ENCODE measurements around the gene SDK2. TPM values are rescaled to one million over a fixed set of nuclear protein-coding genes. Genes with fewer than 3 reads are reported as not detected.

Gene SDK2
- total RNA-seq, 1 donor from 2014 or later: 11.2 TPM

DNA sequence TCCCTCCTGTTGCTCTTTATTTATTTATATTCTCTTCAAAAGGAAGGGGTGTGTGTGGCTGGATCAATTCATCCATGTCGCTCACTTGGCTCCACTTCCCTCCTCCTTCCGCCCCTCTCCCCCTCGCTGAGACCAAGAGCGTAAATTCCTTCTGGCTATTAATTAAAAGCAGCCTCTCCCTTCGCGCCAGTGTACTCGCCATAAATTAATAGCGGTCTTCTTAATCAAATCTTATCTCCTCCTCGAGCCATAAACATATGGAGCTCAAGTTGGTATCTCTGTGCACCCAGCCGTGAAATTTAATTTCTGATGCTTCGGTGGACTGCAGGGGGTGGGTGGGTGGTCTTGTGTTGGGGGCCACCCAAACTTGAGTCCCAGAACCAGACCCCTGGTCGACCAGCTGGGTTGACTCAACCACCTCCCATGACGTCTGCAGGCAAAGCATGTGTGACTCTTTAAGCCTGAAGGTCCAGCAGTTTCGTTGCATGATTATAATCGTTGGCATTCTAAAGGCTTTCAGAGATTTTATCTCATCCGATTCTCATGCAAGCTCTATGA lies 57.9 kb downstream of the SDK2 start:
- Mint-ChIP-seq H3K9me3 (ENCODE audit: unreplicated experiment) (no peaks in the 10 kb centered on the region), H3K36me3 (ENCODE audit: low read depth, unreplicated experiment) (peaks cover 5% of the 10 kb centered on the region), H3K27me3 (ENCODE audit: low read depth, unreplicated experiment) (peaks cover 28% of the 10 kb centered on the region), H3K4me3 (ENCODE audit: unreplicated experiment) (no peak overlapping the region), H3K4me1 (ENCODE audit: low read depth, unreplicated experiment) (peaks cover 11% of the 10 kb centered on the region), H3K27ac (ENCODE audit: unreplicated experiment) (no peak overlapping the region)
- no peak overlapping the region for H3K9ac ChIP-seq (ENCODE audit: low read length)
- H4K20me1 ChIP-seq (ENCODE audit: insufficient read depth, low read length): no peaks in the 10 kb centered on the region
- no peak overlapping the region for H3K27ac ChIP-seq (ENCODE audit: low read depth, low read length)
- no peaks in the 10 kb centered on the region for H3K4me1 ChIP-seq (ENCODE audit: insufficient read depth, low read length)
- no peaks in the 10 kb centered on the region for H3K79me2 ChIP-seq (ENCODE audit: insufficient read depth, low read length)
- H3K9me3 ChIP-seq (ENCODE audit: insufficient read depth, low read depth, low read length): no peaks in the 10 kb centered on the region
- no peak overlapping the region for H3K4me3 ChIP-seq (ENCODE audit: insufficient read depth, low read depth, low read length)
- DNase-seq (ENCODE audit: low read depth) (no peak), FAIRE-seq (no peak)
- no peaks in the 10 kb centered on the region for H3K36me3 ChIP-seq (ENCODE audit: insufficient read depth, low read length)
- no peaks in the 10 kb centered on the region for H3K27me3 ChIP-seq (ENCODE audit: insufficient read depth, low read length)
- no peak overlapping the region for H3K4me2 ChIP-seq (ENCODE audit: low read length)
- H2AFZ ChIP-seq (ENCODE audit: low read depth, low read length): no peak overlapping the region
- TF ChIP-seq, protein P1, sequence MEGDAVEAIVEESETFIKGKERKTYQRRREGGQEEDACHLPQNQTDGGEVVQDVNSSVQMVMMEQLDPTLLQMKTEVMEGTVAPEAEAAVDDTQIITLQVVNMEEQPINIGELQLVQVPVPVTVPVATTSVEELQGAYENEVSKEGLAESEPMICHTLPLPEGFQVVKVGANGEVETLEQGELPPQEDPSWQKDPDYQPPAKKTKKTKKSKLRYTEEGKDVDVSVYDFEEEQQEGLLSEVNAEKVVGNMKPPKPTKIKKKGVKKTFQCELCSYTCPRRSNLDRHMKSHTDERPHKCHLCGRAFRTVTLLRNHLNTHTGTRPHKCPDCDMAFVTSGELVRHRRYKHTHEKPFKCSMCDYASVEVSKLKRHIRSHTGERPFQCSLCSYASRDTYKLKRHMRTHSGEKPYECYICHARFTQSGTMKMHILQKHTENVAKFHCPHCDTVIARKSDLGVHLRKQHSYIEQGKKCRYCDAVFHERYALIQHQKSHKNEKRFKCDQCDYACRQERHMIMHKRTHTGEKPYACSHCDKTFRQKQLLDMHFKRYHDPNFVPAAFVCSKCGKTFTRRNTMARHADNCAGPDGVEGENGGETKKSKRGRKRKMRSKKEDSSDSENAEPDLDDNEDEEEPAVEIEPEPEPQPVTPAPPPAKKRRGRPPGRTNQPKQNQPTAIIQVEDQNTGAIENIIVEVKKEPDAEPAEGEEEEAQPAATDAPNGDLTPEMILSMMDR (IDR thresholded peaks at IDR 0.05; ENCODE audit: insufficient read depth, low read depth, low read length): no peak
- TF ChIP-seq EZH2 (IDR thresholded peaks at IDR 0.05; ENCODE audit: insufficient read depth, low read length): no peak

DNA sequence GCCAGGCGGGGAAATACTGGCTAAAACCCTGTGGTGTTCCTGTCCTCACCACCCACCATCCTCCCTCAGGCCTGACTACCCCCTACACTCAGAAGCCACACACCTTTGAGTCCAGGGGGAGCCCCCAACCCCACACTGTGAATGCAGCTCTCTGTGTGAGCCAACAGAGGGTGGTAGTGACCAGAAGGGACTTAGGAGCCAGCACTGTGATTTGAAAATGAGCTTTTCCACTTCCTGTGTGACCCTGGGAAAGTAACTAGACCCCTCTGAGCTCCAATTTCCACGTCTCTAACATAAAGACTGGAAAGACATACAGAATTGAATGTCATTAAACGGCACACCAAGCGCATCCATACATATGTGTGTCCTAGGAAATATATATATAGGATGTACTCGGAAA lies 58.7 kb downstream of the SDK2 start:
- DNase-seq (ENCODE audit: low read depth): no peak
- Histone ChIP-seq H3K36me3 (ENCODE audit: insufficient read depth, low read length) (no peaks in the 10 kb centered on the region), H3K9me3 (ENCODE audit: insufficient read depth, low read depth, low read length) (no peaks in the 10 kb centered on the region), H2AFZ (ENCODE audit: low read depth, low read length) (no peak overlapping the region), H3K27me3 (ENCODE audit: insufficient read depth, low read length) (no peaks in the 10 kb centered on the region), H3K9ac (ENCODE audit: low read length) (no peak overlapping the region), H3K27ac (ENCODE audit: low read depth, low read length) (no peak overlapping the region), H3K79me2 (ENCODE audit: insufficient read depth, low read length) (no peaks in the 10 kb centered on the region), H3K4me3 (ENCODE audit: insufficient read depth, low read depth, low read length) (no peak overlapping the region), H4K20me1 (ENCODE audit: insufficient read depth, low read length) (no peaks in the 10 kb centered on the region), H3K4me1 (ENCODE audit: insufficient read depth, low read length) (no peaks in the 10 kb centered on the region), H3K4me2 (ENCODE audit: low read length) (no peak overlapping the region)
- Mint-ChIP-seq H3K27ac (ENCODE audit: unreplicated experiment) (no peak overlapping the region), H3K4me3 (ENCODE audit: unreplicated experiment) (no peak overlapping the region), H3K4me1 (ENCODE audit: low read depth, unreplicated experiment) (peaks cover 11% of the 10 kb centered on the region), H3K9me3 (ENCODE audit: unreplicated experiment) (no peaks in the 10 kb centered on the region), H3K27me3 (ENCODE audit: low read depth, unreplicated experiment) (peaks cover 27% of the 10 kb centered on the region), H3K36me3 (ENCODE audit: low read depth, unreplicated experiment) (peaks cover 4% of the 10 kb centered on the region)
- TF ChIP-seq, protein P1 (IDR thresholded peaks at IDR 0.05; ENCODE audit: insufficient read depth, low read depth, low read length): no peak
- TF ChIP-seq EZH2 (IDR thresholded peaks at IDR 0.05; ENCODE audit: insufficient read depth, low read length): no peak
- no peak for FAIRE-seq

DNA sequence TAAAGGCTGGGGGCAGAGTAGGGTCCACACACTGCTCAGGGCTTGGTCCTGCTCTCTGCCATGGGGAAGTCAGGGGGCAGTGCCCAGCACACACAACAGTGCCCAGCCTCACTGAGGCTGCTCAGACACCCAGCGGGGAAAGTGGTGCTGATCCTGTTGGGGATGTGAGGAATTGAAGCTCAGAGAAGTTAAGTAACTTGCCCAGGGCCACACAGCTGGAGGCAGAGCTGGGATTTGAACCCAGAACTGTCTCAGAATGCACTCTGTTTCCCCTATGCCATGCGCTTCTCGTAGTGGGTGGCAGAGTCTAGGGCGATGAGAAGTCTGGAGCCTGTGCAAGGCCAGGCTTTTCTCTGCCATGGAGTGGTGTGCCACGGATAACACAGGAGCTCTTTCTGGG lies 59.3 kb downstream of the SDK2 start:
- Histone ChIP-seq H3K27ac (ENCODE audit: low read depth, low read length) (no peak overlapping the region), H3K4me1 (ENCODE audit: insufficient read depth, low read length) (no peaks in the 10 kb centered on the region), H3K9ac (ENCODE audit: low read length) (no peak overlapping the region), H3K27me3 (ENCODE audit: insufficient read depth, low read length) (no peaks in the 10 kb centered on the region), H4K20me1 (ENCODE audit: insufficient read depth, low read length) (no peaks in the 10 kb centered on the region), H3K4me3 (ENCODE audit: insufficient read depth, low read depth, low read length) (no peak overlapping the region), H3K79me2 (ENCODE audit: insufficient read depth, low read length) (no peaks in the 10 kb centered on the region), H3K9me3 (ENCODE audit: insufficient read depth, low read depth, low read length) (no peaks in the 10 kb centered on the region), H3K36me3 (ENCODE audit: insufficient read depth, low read length) (no peaks in the 10 kb centered on the region), H3K4me2 (ENCODE audit: low read length) (no peak overlapping the region), H2AFZ (ENCODE audit: low read depth, low read length) (no peak overlapping the region)
- Mint-ChIP-seq H3K36me3 (ENCODE audit: low read depth, unreplicated experiment) (peaks cover 3% of the 10 kb centered on the region), H3K4me1 (ENCODE audit: low read depth, unreplicated experiment) (peaks cover 11% of the 10 kb centered on the region), H3K27me3 (ENCODE audit: low read depth, unreplicated experiment) (peaks cover 23% of the 10 kb centered on the region), H3K27ac (ENCODE audit: unreplicated experiment) (no peak overlapping the region), H3K4me3 (ENCODE audit: unreplicated experiment) (no peak overlapping the region), H3K9me3 (ENCODE audit: unreplicated experiment) (no peaks in the 10 kb centered on the region)
- FAIRE-seq (no peak), DNase-seq (ENCODE audit: low read depth) (no peak)
- no peak for TF ChIP-seq EZH2 (IDR thresholded peaks at IDR 0.05; ENCODE audit: insufficient read depth, low read length)
- TF ChIP-seq, protein P1 (IDR thresholded peaks at IDR 0.05; ENCODE audit: insufficient read depth, low read depth, low read length): no peak
